Endodermal cell (in vitro differentiated cells): ENCODE results near the gene CHD5. TPM values are rescaled to one million over a fixed set of nuclear protein-coding genes. Genes with fewer than 3 reads are reported as not detected.

Source experiments
- DNase-seq: peaks from one replicate; pipeline ENCODE4 v3.0.0-alpha.2; 2017
- H3K27ac ChIP-seq: 2 replicates; pipeline ENCODE4 v1.5.1; 2013; ENCODE audit warnings: mild to moderate bottlenecking, low read depth, low read length, moderate library complexity
- H3K27me3 ChIP-seq: 2 replicates; pipeline ENCODE4 v1.6.1; 2013; ENCODE audit warnings: mild to moderate bottlenecking, low read length, moderate library complexity; ENCODE audit not compliant: insufficient read depth, control insufficient read depth, poor library complexity, severe bottlenecking
- H3K36me3 ChIP-seq: 2 replicates; pipeline ENCODE4 v1.7.0; 2013; ENCODE audit warnings: mild to moderate bottlenecking, low read length, moderate library complexity; ENCODE audit not compliant: control insufficient read depth, insufficient read depth
- H3K4me1 ChIP-seq: one replicate; pipeline ENCODE4 v1.7.0; 2013; ENCODE audit warnings: low read length; ENCODE audit not compliant: control insufficient read depth, insufficient read depth
- H3K4me3 ChIP-seq: 2 replicates; pipeline ENCODE4 v1.5.1; 2013; ENCODE audit warnings: mild to moderate bottlenecking, low read length, moderate library complexity
- H3K9ac ChIP-seq: 2 replicates; pipeline ENCODE4 v1.6.1; 2013; ENCODE audit warnings: mild to moderate bottlenecking, low read length, moderate library complexity; ENCODE audit not compliant: poor library complexity, severe bottlenecking; ENCODE audit errors: extremely low read depth
- H3K9me3 ChIP-seq: 2 replicates; pipeline ENCODE4 v1.6.1; 2013; ENCODE audit warnings: mild to moderate bottlenecking, low read length, moderate library complexity; ENCODE audit not compliant: control insufficient read depth
- H3K27ac Mint-ChIP-seq: 2 replicates; pipeline ENCODE4 v1.8.0; 2020; ENCODE audit warnings: mixed read lengths
- H3K27me3 Mint-ChIP-seq: 2 replicates; pipeline ENCODE4 v1.8.0; 2021; ENCODE audit warnings: mild to moderate bottlenecking, mixed read lengths; ENCODE audit not compliant: insufficient read depth
- H3K36me3 Mint-ChIP-seq: 2 replicates; pipeline ENCODE4 v1.8.0; 2020; ENCODE audit warnings: low read depth, mixed read lengths
- H3K4me1 Mint-ChIP-seq: 2 replicates; pipeline ENCODE4 v1.8.0; 2020; ENCODE audit warnings: mixed read lengths
- H3K4me3 Mint-ChIP-seq: 2 replicates; pipeline ENCODE4 v1.8.0; 2020; ENCODE audit warnings: mild to moderate bottlenecking, moderate library complexity, mixed read lengths
- H3K9me3 Mint-ChIP-seq: 2 replicates; pipeline ENCODE4 v1.8.0; 2020; ENCODE audit warnings: mild to moderate bottlenecking, mixed read lengths
- CTCF ChIP-seq: fragments of 200-600 bp; sonication (generic); conservative IDR thresholded peaks from 2 replicates; pipeline ENCODE4 v1.5.0; 2021; ENCODE audit warnings: antibody characterized with exemption, mild to moderate bottlenecking
- WGBS, 2 experiments: methylation state at CpG; one replicate each; pipeline versions ENCODE4 v1.1.5 to v1.1.7; 2013; ENCODE audit warnings: missing lambda C conversion rate in 2 of 2, mixed read lengths in 1 of 2; ENCODE audit not compliant: insufficient coverage in 1 of 2, insufficient read length in 1 of 2; 5-methylcytosine and 5-hydroxymethylcytosine counted together
- total RNA-seq, 2 donors: library from RNA; stranded (reverse); fragmentation: NEBNext Ultra II Directional in 1 of 2; extraction: Animal tissue kit (Norgen Biotek cat#: 25700) in 1 of 2; gene quantifications; 2 replicates in 1 of 2; 3 replicates in 1 of 2; pipeline ENCODE4 v1.2.1, GENCODE V29; 2021

The CHD5 gene
- total RNA-seq, 2 donors from 2014 or later = 0.40 to 0.69 TPM

GRCh38 chr1:6141592-6141991 is 38.5 kb downstream of the CHD5 start:
- no peaks in the 10 kb centered on the region for H3K36me3 Mint-ChIP-seq
- no peak overlapping the region for H3K9ac ChIP-seq
- no peaks in the 10 kb centered on the region for H3K4me1 ChIP-seq
- H3K4me1 Mint-ChIP-seq = no peaks in the 10 kb centered on the region
- peaks cover 5% of the 10 kb centered on the region for H3K27me3 Mint-ChIP-seq
- H3K9me3 ChIP-seq = no peaks in the 10 kb centered on the region
- no peak overlapping the region for H3K27ac Mint-ChIP-seq
- H3K9me3 Mint-ChIP-seq = no peaks in the 10 kb centered on the region
- peak; percentile 79 for DNase-seq
- H3K4me3 Mint-ChIP-seq = no peak overlapping the region
- WGBS, 2 experiments = 61 to 73% methylated on average over 5 to 6 of the region's 7 CpGs
- no peak overlapping the region for H3K27ac ChIP-seq
- H3K4me3 ChIP-seq = no peak overlapping the region
- no peaks in the 10 kb centered on the region for H3K27me3 ChIP-seq
- no peaks in the 10 kb centered on the region for H3K36me3 ChIP-seq
- peak; percentile 76 for TF ChIP-seq CTCF

GRCh38 chr1:6140413-6140812 is 39.7 kb downstream of the CHD5 start:
- Histone ChIP-seq H3K4me1 (no peaks in the 10 kb centered on the region), H3K27me3 (no peaks in the 10 kb centered on the region), H3K9ac (no peak overlapping the region), H3K27ac (no peak overlapping the region), H3K36me3 (no peaks in the 10 kb centered on the region), H3K9me3 (no peaks in the 10 kb centered on the region), H3K4me3 (no peak overlapping the region)
- H3K36me3 Mint-ChIP-seq = no peaks in the 10 kb centered on the region
- H3K4me3 Mint-ChIP-seq = no peak overlapping the region
- no peaks in the 10 kb centered on the region for H3K9me3 Mint-ChIP-seq
- H3K4me1 Mint-ChIP-seq = no peaks in the 10 kb centered on the region
- TF ChIP-seq CTCF = no peak
- no peak overlapping the region for H3K27ac Mint-ChIP-seq
- no peak for DNase-seq
- 89 to 100% methylated on average over 1 to 2 of the region's 2 CpGs for WGBS, 2 experiments
- H3K27me3 Mint-ChIP-seq = peaks cover 1% of the 10 kb centered on the region

GRCh38 chr1:6137758-6138157 is 42.4 kb downstream of the CHD5 start:
- no peaks in the 10 kb centered on the region for H3K27me3 ChIP-seq
- H3K27me3 Mint-ChIP-seq = peaks cover 2% of the 10 kb centered on the region
- no peaks in the 10 kb centered on the region for H3K9me3 Mint-ChIP-seq
- peak; percentile 54 for TF ChIP-seq CTCF
- H3K36me3 Mint-ChIP-seq = no peaks in the 10 kb centered on the region
- H3K27ac Mint-ChIP-seq = no peak overlapping the region
- H3K27ac ChIP-seq = no peak overlapping the region
- no peaks in the 10 kb centered on the region for H3K9me3 ChIP-seq
- H3K36me3 ChIP-seq = no peaks in the 10 kb centered on the region
- DNase-seq = no peak
- H3K4me3 ChIP-seq = no peak overlapping the region
- no peak overlapping the region for H3K4me3 Mint-ChIP-seq
- H3K4me1 Mint-ChIP-seq = no peaks in the 10 kb centered on the region
- no peak overlapping the region for H3K9ac ChIP-seq
- WGBS, 2 experiments = 78 to 83% methylated on average over 3 to 5 of the region's 5 CpGs
- H3K4me1 ChIP-seq = no peaks in the 10 kb centered on the region
